Ishikawa (cell line): ENCODE measurements around the gene SUPT6H.

Source experiments
- CEBPB ChIP-seq: IDR thresholded peaks from 2 replicates; pipeline ENCODE4 v1.6.1; 2012
- EP300 ChIP-seq: IDR thresholded peaks from 2 replicates; pipeline ENCODE4 v1.6.1; 2012; ENCODE audit warnings: borderline replicate concordance
- FOXM1 ChIP-seq: IDR thresholded peaks from 2 replicates; pipeline ENCODE4 v1.6.1; 2012; ENCODE audit warnings: low read depth, borderline replicate concordance
- RAD21 ChIP-seq: IDR thresholded peaks from 2 replicates; pipeline ENCODE4 v1.6.1; 2012; ENCODE audit warnings: low read depth
- TAF1 ChIP-seq: IDR thresholded peaks from 2 replicates; pipeline ENCODE4 v1.6.1; 2012; ENCODE audit warnings: low read depth, mild to moderate bottlenecking
- TCF12 ChIP-seq: IDR thresholded peaks from 2 replicates; pipeline ENCODE4 v1.6.1; 2012; ENCODE audit warnings: low read depth
- TEAD4 ChIP-seq: IDR thresholded peaks from 2 replicates; pipeline ENCODE4 v1.6.1; 2012
- ZBTB7A ChIP-seq: IDR thresholded peaks from 2 replicates; pipeline ENCODE4 v1.6.1; 2012; ENCODE audit warnings: low read depth
- TF ChIP-seq, protein P1 (sequence below): IDR thresholded peaks from 2 replicates; pipeline ENCODE4 v1.6.1; 2012; ENCODE audit warnings: low read depth, mild to moderate bottlenecking

DNA sequence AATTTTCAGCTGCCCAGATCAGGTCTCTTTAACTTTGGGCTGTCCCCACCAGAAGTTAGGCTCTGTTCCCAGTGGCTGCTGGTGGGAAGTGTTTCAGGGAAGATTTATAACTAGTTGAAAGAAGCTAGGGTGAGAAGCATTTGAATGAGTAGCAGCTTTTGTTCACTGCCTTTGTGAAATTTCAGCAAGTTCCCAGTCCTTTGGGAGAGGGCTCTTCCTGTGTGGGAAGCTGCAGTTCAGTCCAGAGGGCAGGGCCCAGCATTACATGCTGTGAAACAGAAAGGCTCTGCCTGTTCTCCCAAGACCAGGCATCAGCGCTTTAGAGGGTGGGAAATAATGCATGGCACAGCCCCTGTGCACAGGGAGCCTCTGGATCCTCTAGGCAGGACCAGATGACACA is 31.9 kb downstream of the SUPT6H start:
- TF ChIP-seq TAF1 (no peak), CEBPB (no peak), ZBTB7A (no peak), FOXM1 (no peak), RAD21 (no peak), EP300 (no peak), TEAD4 (no peak), TCF12 (no peak)
- TF ChIP-seq, protein P1, sequence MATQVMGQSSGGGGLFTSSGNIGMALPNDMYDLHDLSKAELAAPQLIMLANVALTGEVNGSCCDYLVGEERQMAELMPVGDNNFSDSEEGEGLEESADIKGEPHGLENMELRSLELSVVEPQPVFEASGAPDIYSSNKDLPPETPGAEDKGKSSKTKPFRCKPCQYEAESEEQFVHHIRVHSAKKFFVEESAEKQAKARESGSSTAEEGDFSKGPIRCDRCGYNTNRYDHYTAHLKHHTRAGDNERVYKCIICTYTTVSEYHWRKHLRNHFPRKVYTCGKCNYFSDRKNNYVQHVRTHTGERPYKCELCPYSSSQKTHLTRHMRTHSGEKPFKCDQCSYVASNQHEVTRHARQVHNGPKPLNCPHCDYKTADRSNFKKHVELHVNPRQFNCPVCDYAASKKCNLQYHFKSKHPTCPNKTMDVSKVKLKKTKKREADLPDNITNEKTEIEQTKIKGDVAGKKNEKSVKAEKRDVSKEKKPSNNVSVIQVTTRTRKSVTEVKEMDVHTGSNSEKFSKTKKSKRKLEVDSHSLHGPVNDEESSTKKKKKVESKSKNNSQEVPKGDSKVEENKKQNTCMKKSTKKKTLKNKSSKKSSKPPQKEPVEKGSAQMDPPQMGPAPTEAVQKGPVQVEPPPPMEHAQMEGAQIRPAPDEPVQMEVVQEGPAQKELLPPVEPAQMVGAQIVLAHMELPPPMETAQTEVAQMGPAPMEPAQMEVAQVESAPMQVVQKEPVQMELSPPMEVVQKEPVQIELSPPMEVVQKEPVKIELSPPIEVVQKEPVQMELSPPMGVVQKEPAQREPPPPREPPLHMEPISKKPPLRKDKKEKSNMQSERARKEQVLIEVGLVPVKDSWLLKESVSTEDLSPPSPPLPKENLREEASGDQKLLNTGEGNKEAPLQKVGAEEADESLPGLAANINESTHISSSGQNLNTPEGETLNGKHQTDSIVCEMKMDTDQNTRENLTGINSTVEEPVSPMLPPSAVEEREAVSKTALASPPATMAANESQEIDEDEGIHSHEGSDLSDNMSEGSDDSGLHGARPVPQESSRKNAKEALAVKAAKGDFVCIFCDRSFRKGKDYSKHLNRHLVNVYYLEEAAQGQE: no peak
